GM18519 (cell line): ENCODE measurements around the gene TNRC18.

Experiments
- ATAC-seq: cut with Tn5 transposase; IDR thresholded peaks from one replicate; pipeline ENCODE4 v1.9.1; 2021; ENCODE audit warnings: mild to moderate bottlenecking, moderate library complexity; ENCODE audit not compliant: unreplicated experiment, low FRiP score

Gene TNRC18

DNA sequence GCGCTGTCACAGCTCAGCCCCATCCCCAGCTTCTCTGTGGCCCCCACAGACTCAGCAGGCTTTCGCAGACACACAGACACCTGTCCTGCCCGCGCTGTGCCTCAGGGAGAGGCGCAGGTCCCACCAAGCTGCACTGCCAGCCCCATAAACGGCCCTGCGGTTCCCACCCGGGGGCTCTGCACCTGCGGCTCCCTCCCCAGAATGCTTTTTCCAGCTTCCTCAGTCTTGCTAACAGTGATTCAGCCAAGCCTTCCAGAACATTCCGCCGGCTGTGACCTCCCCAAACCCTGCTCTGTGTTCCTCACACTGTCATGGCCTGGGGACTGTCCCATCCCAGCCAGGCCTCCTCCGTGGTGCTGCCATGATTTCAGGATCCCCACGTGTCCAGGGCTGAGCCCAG, 27.8 kb upstream of the TNRC18 start:
- no peak for ATAC-seq

DNA sequence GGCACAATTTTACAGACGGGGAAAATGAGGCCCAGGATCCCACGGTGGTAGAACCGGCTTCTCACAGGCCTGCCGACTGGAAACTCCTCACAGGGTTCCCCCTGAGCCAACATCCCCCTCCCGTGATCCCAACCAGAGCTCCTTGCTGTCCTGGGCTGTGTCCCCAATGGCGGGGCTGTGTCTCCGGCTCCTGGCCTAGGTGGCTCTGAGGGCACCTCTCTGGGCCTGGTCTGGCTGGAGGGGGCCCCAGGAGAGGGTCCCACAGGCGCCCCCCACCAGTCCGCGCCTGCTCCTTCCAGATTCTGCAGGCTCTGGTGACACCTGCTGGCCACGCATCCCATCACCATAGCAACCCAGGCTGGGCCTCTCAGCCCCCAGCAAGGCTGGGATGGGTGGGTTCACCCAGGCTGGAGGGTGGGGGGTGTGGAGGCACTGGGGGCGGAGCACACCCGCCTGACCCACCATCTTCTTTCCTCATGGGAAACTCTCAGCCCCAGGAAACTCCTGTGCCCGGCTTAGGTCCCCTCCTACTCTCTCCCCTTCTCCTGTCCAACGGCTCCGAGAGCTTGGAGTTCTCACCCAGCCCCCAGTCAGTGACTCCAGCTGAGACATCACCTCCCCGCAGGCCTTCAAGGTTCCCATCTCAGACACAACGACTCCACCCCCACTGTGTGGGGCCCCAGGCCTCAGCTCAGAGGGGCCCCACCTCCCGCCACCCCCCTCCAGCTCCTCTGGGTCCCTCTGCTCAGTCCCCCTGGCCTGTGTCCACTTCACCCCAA, 27.1 kb upstream of the TNRC18 start:
- no peak for ATAC-seq

DNA sequence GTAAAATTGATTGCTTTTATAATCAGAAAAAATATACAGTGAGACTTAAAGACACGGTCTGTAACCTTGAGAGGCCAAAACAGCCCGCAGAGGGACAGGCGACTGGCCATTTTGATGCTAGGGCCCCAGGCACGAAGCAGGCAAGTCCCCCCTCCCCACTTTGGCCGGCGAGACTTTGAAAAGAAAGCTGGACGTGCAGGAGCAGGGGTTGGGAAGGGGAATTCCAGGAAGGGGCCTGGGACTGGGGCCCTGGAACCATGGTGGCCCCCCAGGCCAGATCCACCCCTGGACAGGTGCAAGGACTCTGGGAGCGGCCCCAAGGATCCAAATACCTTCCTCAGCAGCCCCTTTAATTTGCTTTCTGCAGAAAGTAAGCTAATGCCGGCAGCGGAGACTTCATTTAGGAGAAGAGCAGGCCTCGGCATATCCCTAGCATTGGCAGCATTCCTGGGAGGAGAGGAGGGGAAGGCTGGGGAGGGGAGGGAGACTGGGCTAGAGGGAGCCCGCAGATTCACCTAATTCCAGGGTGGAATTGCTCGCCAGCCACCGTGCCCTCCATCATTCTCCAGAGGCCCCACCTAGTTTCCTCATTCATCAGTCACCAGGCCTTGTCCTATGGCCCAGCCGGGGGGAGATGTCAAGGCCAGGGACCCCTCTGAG, 24.9 kb upstream of the TNRC18 start:
- no peak for ATAC-seq

DNA sequence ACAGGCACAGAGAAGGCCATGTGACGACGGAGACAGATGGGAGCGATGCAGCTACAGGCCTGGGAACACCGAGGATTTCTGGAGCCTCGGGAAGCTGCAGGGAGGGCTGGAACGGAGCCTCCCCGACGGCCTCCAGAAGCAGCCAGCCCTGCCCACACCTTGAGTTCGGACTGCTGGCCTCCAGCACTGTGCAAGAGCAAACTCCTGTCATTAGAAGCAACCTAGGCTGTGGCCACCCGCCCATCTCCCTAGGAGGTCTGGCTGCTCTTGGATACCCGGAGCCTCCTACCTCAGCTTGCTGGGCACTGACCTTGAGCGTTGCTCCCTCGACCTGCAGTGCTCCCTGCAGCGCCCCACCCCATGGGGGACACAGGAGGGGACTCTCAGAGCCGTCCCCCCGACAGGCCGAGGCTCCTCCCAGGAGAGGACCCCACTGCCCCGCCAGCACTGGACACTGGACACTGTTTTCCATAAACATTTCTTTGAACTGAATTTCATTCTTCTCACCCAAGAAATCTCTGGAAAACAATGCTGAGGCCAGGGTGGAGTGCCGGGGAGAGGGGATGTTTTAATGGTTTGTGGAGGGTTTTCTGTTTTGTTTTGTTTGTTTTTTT, 22.5 kb upstream of the TNRC18 start:
- no peak for ATAC-seq

DNA sequence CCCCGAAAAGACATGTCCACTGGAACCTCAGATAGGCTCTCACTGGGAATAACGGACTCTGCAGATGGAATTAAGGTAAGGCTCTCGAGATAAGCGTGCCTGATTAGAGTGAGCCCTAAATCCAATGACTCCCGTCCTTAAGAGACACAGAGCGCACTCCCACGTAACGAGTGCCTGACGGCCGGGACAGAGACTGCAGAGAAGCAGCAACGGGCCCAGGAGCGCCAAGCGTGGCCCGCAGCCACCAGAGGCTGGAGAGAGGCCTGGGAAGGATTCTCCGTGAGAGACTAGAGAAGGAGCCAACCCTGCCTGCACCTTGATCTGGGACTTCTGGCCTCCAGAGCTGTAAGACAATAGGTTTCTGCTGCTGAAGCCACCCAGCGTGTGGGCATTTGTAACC, 20.0 kb upstream of the TNRC18 start:
- no peak for ATAC-seq

DNA sequence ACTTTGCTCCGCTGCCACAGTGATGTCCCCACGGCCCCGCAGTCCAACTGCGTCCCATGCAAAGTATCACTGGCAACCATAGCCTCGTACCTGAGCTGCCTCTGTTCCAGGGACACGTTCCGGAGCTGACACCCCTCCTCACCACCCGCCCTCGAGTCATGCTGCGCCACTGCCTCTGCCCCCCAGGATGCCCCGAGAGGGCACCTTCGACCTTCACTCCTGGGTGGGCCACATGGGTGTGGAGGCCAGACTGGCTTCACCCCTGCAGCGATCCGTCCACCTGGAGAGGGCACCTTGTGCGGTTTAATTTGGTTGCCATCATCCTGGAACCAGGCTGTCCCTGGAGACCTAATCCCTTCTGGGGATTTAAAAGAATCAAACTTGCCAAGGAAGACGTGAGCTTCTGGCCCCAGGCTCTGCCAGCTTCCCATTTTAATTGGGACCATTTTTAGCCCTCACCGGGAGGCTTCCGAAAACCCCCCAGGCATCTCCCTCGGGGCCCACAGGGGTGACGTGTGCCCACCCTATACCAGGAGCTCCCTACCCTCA, 19.2 kb upstream of the TNRC18 start:
- ATAC-seq = no peak

DNA sequence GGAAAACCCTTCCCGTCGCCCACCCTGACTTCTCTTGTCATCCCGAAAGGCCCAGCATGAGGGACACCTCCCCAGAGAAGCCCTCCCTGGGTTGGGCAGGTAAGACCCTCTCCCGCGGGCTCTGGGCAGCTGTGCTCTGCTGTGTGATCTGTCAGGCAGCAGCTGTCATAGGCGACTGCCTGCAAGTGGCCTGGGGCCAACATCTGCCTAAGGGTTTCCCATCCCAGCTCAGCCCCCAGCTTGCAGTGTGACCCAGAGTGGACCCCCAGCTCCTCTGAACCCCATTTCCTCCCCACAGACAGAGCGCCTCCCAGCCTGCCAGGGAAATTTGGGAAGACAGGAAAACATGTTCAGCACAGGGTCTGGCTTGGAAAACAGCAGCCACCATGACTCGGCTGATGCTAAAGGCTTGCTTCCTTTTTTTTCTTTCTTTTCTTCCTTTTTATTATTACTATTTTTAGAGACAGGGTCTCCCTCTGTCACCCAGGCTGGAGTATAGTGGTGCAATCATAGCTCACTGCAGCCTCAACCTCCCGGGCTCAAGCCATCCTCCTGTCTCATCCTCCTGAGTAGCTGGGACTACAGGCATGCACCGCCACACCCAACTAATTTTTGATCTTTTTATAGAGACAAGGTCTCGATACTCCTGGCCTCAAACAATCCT, 18.3 kb upstream of the TNRC18 start:
- ATAC-seq = no peak

DNA sequence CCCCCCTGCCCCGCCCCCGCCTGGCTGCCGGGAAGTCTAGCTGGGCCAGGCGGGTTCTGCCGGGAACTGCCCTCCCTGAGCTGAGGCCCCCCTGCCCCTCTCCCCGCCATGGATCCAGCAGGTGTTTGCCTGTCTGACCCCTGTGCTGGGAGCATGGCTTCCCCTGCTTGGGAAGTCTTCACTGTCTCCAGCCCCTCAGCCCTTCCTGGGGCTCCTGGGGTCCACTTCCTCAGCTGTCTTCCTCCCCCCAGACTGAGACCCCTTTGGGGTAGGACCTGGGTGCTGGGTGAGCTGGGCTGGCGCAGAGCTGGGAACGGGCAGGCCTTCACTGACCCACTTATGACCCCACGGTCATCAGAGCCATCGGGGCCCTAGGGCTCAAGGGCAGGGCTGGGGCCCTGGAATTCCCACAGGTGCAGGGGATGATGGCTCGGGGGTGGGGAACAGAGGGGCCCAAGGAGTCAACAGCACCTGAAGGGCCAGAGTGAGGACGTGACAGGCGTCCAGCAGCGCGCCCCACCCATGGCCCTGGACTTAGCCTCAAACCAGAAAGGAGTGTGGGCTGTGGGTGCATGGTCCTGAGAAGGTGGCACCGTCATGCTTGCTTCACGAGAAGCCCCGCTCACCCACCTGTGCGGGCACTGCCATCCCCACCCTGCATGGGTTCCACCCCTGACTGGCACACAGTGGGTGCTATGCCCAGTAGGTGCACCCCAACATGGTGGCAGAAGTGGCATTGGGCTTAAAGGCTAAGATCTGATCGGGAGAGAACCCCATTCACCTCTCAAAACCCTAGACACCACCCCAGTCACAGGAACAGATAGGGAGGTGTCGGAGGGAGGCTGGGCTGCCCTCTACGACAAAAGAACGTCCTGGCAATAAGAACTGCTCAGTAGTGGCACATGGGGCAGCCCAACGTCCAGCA, 16.2 kb upstream of the TNRC18 start:
- ATAC-seq = no peak

DNA sequence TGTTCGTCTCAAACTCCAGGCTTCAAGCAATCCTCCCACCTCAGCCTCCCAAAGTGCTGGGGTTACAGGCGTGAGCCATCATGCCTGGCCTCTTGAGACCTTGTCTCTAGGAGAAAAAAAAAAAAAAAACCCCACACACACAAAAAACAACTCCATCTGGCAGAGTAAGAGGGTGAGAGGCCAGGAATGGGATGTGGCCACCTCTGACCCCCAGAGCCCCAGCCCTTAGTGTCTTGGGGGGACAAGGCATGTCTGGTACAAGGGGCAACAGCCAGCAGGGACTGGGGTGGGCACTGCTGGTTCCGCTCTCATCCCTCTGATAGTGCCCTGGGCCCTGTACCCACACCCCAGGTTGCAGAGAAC, 15.6 kb upstream of the TNRC18 start:
- ATAC-seq = no peak

DNA sequence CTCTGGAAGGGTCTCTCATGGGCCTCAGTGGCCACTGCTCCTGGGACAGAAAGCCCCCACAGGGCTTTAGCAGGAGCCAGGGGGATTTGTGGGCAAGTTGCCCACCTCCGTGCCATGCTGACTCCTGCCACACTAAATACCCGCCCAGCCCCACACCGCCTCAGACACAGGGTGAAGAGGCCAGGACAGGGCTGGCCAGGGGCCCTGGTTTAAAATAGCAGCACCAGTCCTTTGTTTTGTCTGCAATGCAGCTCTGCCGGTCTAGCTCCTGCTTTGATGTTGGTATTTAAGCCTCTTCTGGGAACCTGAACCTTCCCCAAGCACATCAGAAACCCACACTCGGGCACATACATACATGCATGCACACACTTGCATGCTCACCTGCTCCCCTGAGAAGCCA, 14.4 kb upstream of the TNRC18 start:
- ATAC-seq = no peak

DNA sequence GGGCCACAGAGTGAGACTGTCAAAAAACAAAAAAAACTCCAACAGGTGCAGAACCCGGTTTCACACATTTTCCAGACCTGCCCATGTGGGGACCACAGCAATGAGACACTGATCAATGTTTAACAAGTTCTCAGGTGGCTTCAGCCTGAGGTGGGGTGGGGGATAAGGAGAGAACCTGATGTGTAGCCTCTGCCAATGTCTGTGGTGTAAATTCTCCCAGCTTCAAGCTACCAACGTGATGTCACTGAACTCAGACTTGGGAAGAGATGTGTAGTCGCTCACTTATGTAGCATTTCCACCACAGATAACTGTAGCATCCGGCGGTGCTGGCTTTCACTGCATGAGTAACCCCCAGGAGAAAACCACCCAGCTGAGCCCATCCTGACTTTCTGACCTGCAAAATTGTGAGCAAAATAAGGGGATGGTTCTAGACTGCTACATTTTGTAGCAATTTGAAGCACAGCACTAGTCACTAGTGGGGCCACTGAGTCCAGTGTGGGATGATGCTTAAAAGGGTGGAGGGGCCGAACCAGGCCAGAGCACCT, 13.8 kb upstream of the TNRC18 start:
- ATAC-seq = no peak

DNA sequence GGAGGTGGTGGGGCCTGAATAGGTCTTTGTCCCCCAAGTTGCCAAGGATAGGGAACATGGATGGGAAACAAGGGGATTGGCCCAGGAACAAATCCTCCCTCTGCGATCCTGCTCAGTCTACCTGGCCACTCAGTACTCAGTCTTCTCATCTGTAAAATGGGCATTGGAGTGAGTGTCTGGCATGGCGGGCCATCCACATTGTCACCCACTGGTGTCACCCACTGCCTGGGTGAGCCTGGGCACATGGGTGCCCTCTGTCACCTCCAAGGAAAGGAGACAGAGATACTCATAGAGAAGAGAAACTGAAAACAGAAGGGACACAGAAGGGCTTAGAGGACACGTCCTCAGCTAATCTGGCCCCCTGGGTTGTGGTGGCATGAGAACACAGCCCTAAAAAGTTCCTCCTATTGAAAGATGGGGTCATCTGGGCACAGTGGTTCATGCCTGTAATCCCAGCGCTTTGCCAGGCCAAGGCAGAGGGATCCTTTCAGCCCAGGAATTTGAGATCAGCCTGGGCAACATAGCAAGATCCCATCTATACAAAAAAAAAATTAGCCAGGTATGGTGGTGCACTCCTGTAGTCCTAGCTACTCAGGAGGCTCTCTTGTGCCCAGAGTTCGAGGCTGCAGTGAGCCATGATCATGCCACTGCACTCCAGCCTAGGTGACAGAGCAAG, 12.5 kb upstream of the TNRC18 start:
- no peak for ATAC-seq

DNA sequence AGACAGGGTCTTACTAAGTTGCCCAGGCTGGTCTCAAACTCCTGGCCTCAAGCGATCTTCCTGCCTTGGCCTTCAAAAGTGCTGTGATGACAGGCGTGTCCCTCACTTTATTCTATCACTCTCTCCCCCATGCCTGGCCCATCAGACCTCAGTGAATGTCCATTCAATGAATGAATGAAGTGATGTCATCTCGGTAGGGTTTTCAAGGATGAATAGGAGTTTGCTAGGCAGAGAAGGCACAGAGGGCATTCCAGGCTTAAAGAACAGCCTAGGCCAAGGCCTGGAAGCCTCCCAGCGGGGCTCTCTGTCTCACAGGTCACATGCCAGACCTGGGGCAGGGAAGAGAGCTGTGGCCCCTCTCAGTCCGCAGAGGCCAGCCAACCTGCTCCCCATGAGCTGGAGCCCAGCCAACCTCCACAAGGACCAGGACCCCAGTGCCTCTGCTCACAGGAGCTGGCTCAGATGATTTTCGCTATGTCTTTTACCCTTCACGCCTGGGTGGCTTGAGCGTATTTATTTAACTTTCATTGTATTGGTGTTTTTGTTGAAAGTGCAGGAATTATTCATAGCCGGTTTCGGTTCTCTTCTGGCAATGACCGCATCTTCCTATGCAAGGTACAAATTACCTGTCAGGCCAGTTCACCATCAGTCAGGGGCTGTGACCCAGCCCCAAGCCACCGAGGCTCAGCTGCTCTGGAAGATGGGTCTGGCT, 11.8 kb upstream of the TNRC18 start:
- ATAC-seq = no peak

DNA sequence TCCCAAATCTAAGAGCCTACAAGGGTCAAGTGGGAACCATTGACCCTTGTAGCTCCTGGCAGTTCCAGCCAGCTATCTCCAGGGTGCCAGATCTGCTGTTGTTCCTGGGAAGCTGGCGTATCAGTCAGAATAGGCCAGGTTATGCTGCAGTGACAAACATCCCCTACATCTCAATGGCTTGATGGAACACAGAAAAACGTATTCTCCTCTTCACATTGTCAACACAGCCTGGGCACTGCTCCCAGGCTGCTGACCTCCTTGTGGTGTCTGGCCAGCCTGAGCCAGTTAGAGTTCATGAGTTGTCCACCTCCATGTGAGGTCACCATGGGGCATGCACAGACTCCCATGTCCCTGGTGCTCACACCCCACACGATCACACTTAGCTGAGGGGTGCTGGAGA, 9.5 kb upstream of the TNRC18 start:
- ATAC-seq = no peak

DNA sequence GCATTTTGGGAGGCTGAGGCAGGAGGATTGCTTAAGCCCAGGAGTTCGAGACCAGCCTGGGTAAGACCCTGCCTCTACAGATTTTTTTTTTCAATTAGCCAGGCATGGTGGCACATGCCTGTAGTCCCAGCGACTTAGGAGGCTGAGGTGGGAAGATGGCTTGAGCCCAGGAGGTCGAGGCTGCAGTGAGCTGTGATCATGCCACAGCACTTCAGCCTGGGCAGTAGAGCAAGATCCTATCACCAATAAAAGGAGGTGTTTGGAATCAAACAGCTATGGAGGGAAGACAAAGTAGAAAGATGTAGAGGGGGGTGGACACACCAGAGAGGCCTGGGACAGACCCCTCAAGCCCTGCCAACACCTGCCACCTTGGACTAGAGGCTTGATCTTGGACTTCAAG, 9.1 kb upstream of the TNRC18 start:
- ATAC-seq = no peak

DNA sequence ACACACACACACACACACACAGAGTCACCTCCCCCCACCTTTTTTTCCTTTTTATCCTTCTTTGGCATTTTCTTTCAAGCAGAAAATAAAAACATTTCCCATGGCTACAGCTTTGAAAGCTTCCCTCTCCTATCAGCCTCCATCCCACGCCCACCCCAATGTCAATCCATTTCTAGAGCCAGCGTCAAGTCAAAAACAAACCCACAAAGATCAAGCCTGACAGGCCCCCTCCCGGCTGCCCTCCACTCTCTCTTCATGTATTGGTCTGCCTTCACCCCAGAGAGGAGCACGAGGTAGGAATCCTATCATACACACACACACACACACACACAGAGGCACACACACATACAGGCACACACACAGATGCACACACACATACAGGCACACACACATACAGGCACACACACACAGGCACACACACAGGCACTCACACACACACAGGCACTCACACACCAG, 8.0 kb upstream of the TNRC18 start:
- no peak for ATAC-seq

DNA sequence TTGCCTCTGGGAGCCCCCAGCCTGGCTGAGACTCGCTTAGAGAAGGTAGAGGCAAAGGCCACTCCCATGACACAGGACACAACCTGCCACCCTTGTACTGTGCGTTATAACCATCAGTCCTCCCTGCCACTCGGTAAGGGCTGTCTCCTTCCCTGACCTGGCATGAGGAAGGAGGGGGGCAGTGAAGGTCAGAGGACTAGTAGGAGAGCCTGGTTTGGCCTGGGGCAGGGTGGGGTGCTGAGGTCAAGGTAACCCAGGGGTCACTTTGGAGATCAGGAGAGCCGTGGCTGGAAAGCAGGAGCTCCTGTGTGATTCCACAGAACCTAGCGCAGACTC, 6.9 kb upstream of the TNRC18 start:
- no peak for ATAC-seq

DNA sequence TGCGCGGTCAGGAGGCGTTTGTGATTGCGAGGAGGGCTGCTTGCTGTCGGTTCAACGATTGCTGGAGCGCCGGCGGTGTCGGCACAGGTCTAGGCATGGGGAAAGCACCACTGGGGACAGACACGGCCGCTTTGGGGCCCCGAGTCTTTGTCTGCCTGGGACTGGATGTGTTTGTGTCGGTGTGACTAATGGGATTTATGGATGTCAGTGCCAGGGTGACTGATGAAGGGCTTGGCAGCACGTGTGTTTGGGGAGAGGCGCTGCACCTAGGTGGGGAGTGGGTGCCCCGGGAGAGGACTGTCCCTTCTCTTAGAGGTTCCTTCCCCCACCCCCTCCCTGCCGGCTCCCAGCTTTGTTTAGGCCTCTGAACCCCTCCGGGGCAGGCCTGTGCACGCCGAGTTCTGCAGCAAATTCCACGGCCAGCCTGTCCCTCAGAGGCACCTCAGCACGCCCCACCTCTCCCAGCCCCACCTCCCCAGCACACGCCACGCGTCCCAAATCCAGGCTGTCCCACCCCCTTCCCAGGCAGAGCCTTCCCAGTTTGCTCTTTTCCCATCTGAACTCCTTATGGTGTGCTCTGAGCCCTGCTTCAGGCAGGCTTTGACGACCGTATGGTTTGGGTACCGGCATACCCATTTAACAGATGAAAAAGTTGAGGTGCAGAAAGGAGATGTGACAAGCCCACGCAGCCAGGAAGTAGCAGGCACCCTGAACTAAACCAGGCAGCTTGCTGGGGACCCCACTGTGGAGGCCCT, 6.4 kb upstream of the TNRC18 start:
- no peak for ATAC-seq
